HG03378 (cell line): ENCODE data around the gene GNA15.

ENCODE experiments used
- ATAC-seq: cut with Tn5 transposase; IDR thresholded peaks from one replicate; pipeline ENCODE4 v1.9.1; 2021; ENCODE audit warnings: mild to moderate bottlenecking, moderate library complexity; ENCODE audit not compliant: unreplicated experiment

GNA15 gene

GRCh38 chr19:3105641-3106508 is 30.0 kb upstream of the GNA15 start:
- no peak for ATAC-seq

DNA sequence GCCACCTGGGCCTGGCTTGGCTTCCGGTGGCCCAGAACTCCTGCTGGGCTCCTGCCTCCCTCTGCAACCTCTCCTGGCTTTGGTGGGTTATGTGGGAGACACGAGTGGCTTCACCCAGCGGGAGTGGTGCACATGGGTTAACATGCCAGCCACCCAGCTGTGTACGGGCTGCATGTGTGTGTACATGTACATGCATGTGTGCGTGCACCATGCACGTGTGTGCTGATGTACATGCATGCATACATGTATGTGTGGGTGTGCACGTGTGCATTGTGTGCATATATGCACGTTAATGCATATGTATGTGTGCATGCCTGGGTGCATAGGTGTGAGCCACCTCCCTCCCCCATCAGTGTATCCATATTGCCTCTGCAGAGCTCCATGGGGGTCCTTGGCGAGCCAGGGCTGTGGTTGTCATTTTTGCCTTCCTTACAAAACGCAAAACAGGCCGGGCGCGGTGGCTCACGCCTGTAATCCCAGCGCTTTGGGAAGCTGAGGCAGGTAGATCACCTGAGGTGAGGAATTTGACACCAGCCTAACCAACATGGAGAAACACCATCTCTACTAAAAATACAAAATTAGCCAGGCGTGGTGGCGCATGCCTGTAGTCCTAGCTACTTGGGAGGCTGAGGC is 29.2 kb upstream of the GNA15 start:
- no peak for ATAC-seq

DNA sequence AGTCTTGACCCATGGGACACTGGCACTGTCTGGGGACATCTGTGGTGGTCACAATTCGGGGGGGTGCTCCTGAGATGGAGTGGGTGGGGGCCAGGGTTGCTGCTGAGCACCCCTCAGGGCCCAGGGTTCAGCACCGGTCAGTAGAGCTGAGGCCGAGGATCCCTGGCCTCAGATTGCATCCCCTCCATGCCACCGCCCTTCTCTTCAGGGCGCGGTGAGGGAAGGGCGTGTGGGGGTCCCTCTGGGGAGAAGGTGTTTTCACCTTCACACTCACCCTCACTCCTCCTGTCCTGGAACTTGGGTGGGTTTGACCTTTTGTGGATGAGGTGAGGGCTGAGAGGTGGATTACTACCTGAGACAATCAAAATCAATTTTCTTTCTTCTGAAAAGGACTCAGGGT is 28.2 kb upstream of the GNA15 start:
- no peak for ATAC-seq

GRCh38 chr19:3108775-3109174 is 27.1 kb upstream of the GNA15 start:
- ATAC-seq = no peak

DNA sequence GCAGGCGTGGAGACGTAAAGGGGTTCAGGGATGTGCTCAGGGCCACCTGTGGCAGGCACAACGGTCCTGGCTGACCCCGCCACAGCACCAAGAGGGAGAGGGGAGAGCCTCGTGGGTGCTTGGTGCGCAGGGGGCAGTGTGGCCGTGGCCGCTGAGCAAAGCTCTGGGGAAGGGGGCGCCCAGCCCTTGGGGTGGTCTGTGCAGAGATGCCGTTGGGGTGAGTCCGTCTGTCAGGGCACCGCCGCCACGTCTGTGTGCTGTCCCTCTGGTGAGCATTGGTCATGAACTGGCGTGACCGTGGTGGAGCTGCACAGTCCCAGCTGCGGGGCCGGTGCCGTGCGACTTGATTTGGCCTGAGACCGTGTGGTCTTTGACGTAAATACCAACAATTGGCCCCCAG is 26.3 kb upstream of the GNA15 start:
- no peak for ATAC-seq

- no peak for ATAC-seq
Measured at GRCh38 chr19:3110126-3110825, 25.6 kb upstream of the GNA15 start.

- ATAC-seq = no peak
Measured at GRCh38 chr19:3111586-3112247, 24.1 kb upstream of the GNA15 start.

GRCh38 chr19:3112375-3113099 is 23.3 kb upstream of the GNA15 start:
- no peak for ATAC-seq

DNA sequence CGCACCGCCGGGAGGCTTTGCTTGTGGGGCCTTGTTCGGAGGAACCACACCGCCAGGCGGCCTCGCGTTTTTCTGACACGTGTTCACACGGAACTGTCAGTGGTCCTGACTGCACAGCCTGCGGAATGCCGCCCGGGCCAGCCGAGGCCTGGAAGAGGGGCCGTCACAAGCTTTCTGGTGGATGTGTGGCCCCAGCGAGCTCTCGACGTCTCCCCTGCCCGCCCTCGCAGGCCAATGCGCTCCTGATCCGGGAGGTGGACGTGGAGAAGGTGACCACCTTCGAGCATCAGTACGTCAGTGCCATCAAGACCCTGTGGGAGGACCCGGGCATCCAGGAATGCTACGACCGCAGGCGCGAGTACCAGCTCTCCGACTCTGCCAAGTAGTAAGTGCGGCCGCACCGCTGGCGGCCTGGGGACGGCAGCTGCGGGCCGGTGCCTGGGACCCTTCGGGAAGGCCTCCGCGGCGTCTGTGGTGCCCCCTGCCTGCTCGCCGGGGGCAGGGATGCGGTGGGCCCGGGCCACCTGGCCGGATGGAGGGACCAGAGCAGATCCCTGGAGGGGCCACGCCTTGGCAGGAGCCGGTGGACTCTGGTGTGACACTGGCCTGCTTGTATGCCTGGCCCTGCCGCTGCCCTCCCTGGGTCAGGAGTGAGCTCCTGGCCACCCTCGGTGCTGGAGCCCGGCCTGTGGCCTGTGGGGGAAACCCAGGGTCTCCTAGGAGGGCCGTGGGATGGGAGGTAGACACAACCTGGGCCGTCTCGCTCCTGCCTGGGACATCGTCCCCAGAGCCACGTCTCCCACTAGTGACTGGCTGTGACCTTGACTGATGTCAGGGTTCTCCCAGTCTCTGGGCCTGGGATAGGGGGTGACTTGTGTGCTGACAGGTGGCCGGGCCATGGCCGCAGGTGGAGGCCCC is 22.5 kb upstream of the GNA15 start:
- no peak for ATAC-seq

- no peak for ATAC-seq
Measured at GRCh38 chr19:3114018-3114726, 21.7 kb upstream of the GNA15 start.

DNA sequence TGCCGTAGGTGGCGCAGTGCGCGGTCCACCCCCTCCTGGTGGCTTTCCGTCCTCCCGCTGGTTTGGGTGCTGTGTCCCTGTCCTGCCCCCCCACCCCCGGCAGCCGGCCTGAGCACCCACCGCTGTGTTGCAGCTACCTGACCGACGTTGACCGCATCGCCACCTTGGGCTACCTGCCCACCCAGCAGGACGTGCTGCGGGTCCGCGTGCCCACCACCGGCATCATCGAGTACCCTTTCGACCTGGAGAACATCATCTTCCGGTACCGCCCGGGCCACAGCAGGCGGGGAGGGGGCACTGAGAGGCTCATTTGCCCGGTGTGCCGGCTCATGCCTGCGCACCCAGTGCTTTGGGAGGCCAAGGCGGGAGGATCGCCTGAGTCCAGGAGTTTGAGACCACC is 21.0 kb upstream of the GNA15 start:
- no peak for ATAC-seq

DNA sequence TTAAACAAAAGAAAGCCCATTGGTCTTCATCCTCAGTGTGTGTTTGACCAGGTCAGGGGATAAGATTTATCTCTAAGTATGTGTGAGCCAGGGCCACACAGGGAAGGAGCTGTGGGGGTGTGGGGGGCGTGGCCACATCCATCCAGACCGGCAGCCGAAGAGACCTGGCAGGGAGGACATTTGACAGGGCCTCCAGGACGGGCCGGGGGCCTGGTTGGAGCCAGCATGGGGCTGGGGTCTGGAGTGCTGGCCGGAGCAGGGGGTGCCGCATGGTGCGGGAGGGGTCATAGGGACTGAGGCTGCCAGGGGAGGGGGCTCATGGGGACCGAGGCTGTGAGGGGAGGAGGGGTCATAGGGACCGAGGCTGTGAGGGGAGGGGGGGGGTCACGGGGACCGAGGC is 20.4 kb upstream of the GNA15 start:
- ATAC-seq = no peak

DNA sequence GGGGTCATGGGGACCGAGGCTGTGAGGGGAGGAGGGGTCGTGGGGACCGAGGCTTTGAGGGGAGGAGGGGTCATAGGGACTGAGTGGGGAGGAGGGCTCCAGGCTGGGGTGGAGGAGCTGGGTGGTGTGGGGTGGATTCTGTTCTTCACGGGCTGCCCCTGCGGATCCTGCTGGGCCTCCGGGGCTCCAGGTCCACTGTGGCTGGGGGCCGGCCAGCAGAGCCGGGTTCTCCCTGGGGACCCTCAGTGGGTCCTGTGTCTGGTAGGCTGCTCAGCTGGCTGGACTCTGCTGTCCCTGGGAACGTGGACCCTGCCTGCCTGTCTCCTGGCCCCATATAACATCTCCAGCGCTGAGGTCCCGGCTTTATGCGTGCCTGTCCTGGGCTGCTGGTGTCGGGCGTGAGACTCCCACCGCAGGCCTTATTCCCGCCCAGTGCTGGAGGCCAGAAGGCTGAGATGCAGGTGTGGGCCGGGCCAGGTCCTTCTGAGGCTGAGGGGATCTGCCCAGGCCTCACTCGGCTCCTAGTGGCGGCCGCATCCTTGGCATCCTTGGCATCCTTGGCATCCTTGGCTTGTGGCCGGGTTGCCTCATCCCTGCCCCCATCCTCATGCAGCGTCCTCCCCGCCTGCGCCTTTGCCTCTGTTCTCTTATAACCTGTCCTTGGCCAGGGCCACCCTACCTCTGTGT is 19.8 kb upstream of the GNA15 start:
- no peak for ATAC-seq

GRCh38 chr19:3116621-3117020 is 19.2 kb upstream of the GNA15 start:
- no peak for ATAC-seq

GRCh38 chr19:3117716-3118115 is 18.1 kb upstream of the GNA15 start:
- ATAC-seq = no peak

GRCh38 chr19:3118232-3119070 is 17.4 kb upstream of the GNA15 start:
- ATAC-seq = no peak

GRCh38 chr19:3119071-3119595 is 16.7 kb upstream of the GNA15 start:
- ATAC-seq = no peak
